Stimulated activated CD8-positive, alpha-beta memory T cell treated with anti-CD3 and anti-CD28 coated beads, Interleukin-2, amount 100 ng/mL, for 48 hours (primary cell): ENCODE data around the gene FMC1.
"Not testable (repeated sequence)": the region's sequence is repeated elsewhere in the genome, so short reads cannot be mapped to it uniquely, and the experiment has no call there.

Experiments
- DNase-seq, 2 donors: peaks; one replicate each; pipeline ENCODE4 v3.0.0-alpha.2; 2020; ENCODE audit warnings: low read depth in 2 of 2

FMC1 gene

GRCh38 chr7:139340037-139340807 lies 915 bp upstream of the FMC1 start:
- DNase-seq = peak; percentile 94 to 98

- DNase-seq = no peak
These were observed 404 bp upstream of the FMC1 start for GRCh38 chr7:139340808-139341057.

- no peak for DNase-seq
These were observed 664 bp downstream of the FMC1 start for GRCh38 chr7:139341776-139342226.

- no peak for DNase-seq
These were observed 3.9 kb downstream of the FMC1 start for GRCh38 chr7:139345042-139345441.

- DNase-seq = no peak
These were observed 9.9 kb downstream of the FMC1 start for GRCh38 chr7:139351027-139351426.

GRCh38 chr7:139354729-139355128 lies 13.6 kb downstream of the FMC1 start:
- no peak for DNase-seq

- no peak for DNase-seq
These were observed 14.2 kb downstream of the FMC1 start for GRCh38 chr7:139355320-139355719.

- DNase-seq = not testable (repeated sequence)
These were observed 16.8 kb downstream of the FMC1 start for GRCh38 chr7:139357729-139358506.

- DNase-seq = peak; percentile 5 to 21
These were observed 17.6 kb downstream of the FMC1 start for GRCh38 chr7:139358541-139359365.

GRCh38 chr7:139359366-139360209 lies 18.5 kb downstream of the FMC1 start, which contains the start of gene LUC7L2:
TSS of gene LUC7L2 (plus strand) at chr7:139359894. CDS start at chr7:139360262, 368 bp downstream.
- DNase-seq = peak; percentile 98 to 99

GRCh38 chr7:139360210-139360947 lies 19.2 kb downstream of the FMC1 start:
- DNase-seq = peak; percentile 94 to 96

GRCh38 chr7:139360948-139361307 lies 19.8 kb downstream of the FMC1 start:
- DNase-seq = no peak

- no peak for DNase-seq
These were observed 20.4 kb downstream of the FMC1 start for GRCh38 chr7:139361523-139361922.

GRCh38 chr7:139362302-139362701 lies 21.2 kb downstream of the FMC1 start:
- no peak for DNase-seq

GRCh38 chr7:139362981-139363380 lies 21.8 kb downstream of the FMC1 start:
- DNase-seq = no peak

- no peak for DNase-seq
These were observed 24.2 kb downstream of the FMC1 start for GRCh38 chr7:139365336-139365735.

GRCh38 chr7:139366400-139366799 lies 25.3 kb downstream of the FMC1 start:
- DNase-seq = no peak

GRCh38 chr7:139367438-139368155 lies 26.5 kb downstream of the FMC1 start:
- no peak for DNase-seq

GRCh38 chr7:139370301-139370942 lies 29.3 kb downstream of the FMC1 start:
- DNase-seq = no peak

- DNase-seq = no peak
These were observed 29.8 kb downstream of the FMC1 start for GRCh38 chr7:139370943-139371313.
